Measurements from ENCODE around the gene LOXL1. TPM values are rescaled to one million over a fixed set of nuclear protein-coding genes. Genes with fewer than 3 reads are reported as not detected.

The LOXL1 gene
- total and polyA plus RNA-seq, 2 donors (not counting 1 experiment from before 2014, with no cell fraction given), result 65.6 to 163 TPM

GRCh38 chr15:73939138-73939537 is 12.9 kb downstream of the LOXL1 start:
- H4K20me1 ChIP-seq (ENCODE audit: control insufficient read depth, extremely low read depth, insufficient read depth, low read length), result no peaks in the 10 kb centered on the region
- DNase-seq (ENCODE audit: low read depth in 2 of 2), result no peak
- H3K4me3 ChIP-seq (replicated peaks in 1 of 4; ENCODE audit: control extremely low read depth in 1 of 4, insufficient read depth in 1 of 4, low read depth in 3 of 4, low read length in 4 of 4), result no peak overlapping the region
- no peak overlapping the region for H3K27ac ChIP-seq (ENCODE audit: insufficient read depth, low read length)
- no peaks in the 10 kb centered on the region for H3K27me3 ChIP-seq (ENCODE audit: control insufficient read depth, insufficient read depth, low read length)
- no peak overlapping the region for H2AFZ ChIP-seq (ENCODE audit: low read length)
- peaks cover 2% of the 10 kb centered on the region for H3K36me3 ChIP-seq (ENCODE audit: control insufficient read depth, insufficient read depth, low read length)
- TF ChIP-seq EZH2 (IDR thresholded peaks at IDR 0.05; ENCODE audit: low read length, missing control alignments), result no peak
- no peak for TF ChIP-seq CTCF (conservative IDR thresholded peaks at IDR 0.05 in 1 of 2, IDR thresholded peaks at IDR 0.05 in 1 of 2; ENCODE audit: low read depth in 1 of 2, low read length in 2 of 2)
- no peak overlapping the region for H3K4me2 ChIP-seq (ENCODE audit: extremely low read depth, insufficient read depth, low read length)
- H3K9ac ChIP-seq (ENCODE audit: insufficient read depth, low read length), result no peak overlapping the region
- peaks cover 22% of the 10 kb centered on the region for H3K4me1 ChIP-seq (ENCODE audit: control insufficient read depth, extremely low read depth, insufficient read depth, low read length)
- H3K79me2 ChIP-seq (ENCODE audit: control insufficient read depth, insufficient read depth, low read length), result peaks cover 36% of the 10 kb centered on the region
- H3K9me3 ChIP-seq (ENCODE audit: control insufficient read depth, insufficient read depth, low read depth, low read length), result no peaks in the 10 kb centered on the region

- H3K27me3 ChIP-seq (ENCODE audit: control insufficient read depth, insufficient read depth, low read length), result no peaks in the 10 kb centered on the region
- H3K4me2 ChIP-seq (ENCODE audit: extremely low read depth, insufficient read depth, low read length), result peak overlapping the region; percentile 25
- no peak overlapping the region for H3K9ac ChIP-seq (ENCODE audit: insufficient read depth, low read length)
- H2AFZ ChIP-seq (ENCODE audit: low read length), result no peak overlapping the region
- peaks cover 27% of the 10 kb centered on the region for H3K79me2 ChIP-seq (ENCODE audit: control insufficient read depth, insufficient read depth, low read length)
- no peaks in the 10 kb centered on the region for H3K9me3 ChIP-seq (ENCODE audit: control insufficient read depth, insufficient read depth, low read depth, low read length)
- no peak overlapping the region for H3K4me3 ChIP-seq (replicated peaks in 1 of 4; ENCODE audit: control extremely low read depth in 1 of 4, insufficient read depth in 1 of 4, low read depth in 3 of 4, low read length in 4 of 4)
- peak overlapping the region; percentile 72 for H3K27ac ChIP-seq (ENCODE audit: insufficient read depth, low read length)
- peaks cover 10% of the 10 kb centered on the region for H3K36me3 ChIP-seq (ENCODE audit: control insufficient read depth, insufficient read depth, low read length)
- no peaks in the 10 kb centered on the region for H4K20me1 ChIP-seq (ENCODE audit: control insufficient read depth, extremely low read depth, insufficient read depth, low read length)
- no peak for DNase-seq (ENCODE audit: low read depth in 2 of 2)
- TF ChIP-seq CTCF (conservative IDR thresholded peaks at IDR 0.05 in 1 of 2, IDR thresholded peaks at IDR 0.05 in 1 of 2; ENCODE audit: low read depth in 1 of 2, low read length in 2 of 2) (no peak), EZH2 (IDR thresholded peaks at IDR 0.05; ENCODE audit: low read length, missing control alignments) (no peak)
- H3K4me1 ChIP-seq (ENCODE audit: control insufficient read depth, extremely low read depth, insufficient read depth, low read length), result peaks cover 24% of the 10 kb centered on the region
Observed at GRCh38 chr15:73940061-73940981, 14.1 kb downstream of the LOXL1 start.

GRCh38 chr15:73941044-73941443 is 14.8 kb downstream of the LOXL1 start:
- Histone ChIP-seq H3K4me1 (ENCODE audit: control insufficient read depth, extremely low read depth, insufficient read depth, low read length) (peaks cover 24% of the 10 kb centered on the region), H2AFZ (ENCODE audit: low read length) (no peak overlapping the region), H3K4me3 (replicated peaks in 1 of 4; ENCODE audit: control extremely low read depth in 1 of 4, insufficient read depth in 1 of 4, low read depth in 3 of 4, low read length in 4 of 4) (no peak overlapping the region), H3K27me3 (ENCODE audit: control insufficient read depth, insufficient read depth, low read length) (no peaks in the 10 kb centered on the region), H3K9ac (ENCODE audit: insufficient read depth, low read length) (no peak overlapping the region), H3K9me3 (ENCODE audit: control insufficient read depth, insufficient read depth, low read depth, low read length) (no peaks in the 10 kb centered on the region), H3K79me2 (ENCODE audit: control insufficient read depth, insufficient read depth, low read length) (peaks cover 21% of the 10 kb centered on the region), H3K27ac (ENCODE audit: insufficient read depth, low read length) (peak overlapping the region; percentile 76), H3K36me3 (ENCODE audit: control insufficient read depth, insufficient read depth, low read length) (peaks cover 11% of the 10 kb centered on the region), H4K20me1 (ENCODE audit: control insufficient read depth, extremely low read depth, insufficient read depth, low read length) (no peaks in the 10 kb centered on the region), H3K4me2 (ENCODE audit: extremely low read depth, insufficient read depth, low read length) (peak overlapping the region; percentile 25)
- DNase-seq (ENCODE audit: low read depth in 2 of 2), result peak; percentile 85 to 98
- no peak for TF ChIP-seq EZH2 (IDR thresholded peaks at IDR 0.05; ENCODE audit: low read length, missing control alignments)
- TF ChIP-seq CTCF (conservative IDR thresholded peaks at IDR 0.05 in 1 of 2, IDR thresholded peaks at IDR 0.05 in 1 of 2; ENCODE audit: low read depth in 1 of 2, low read length in 2 of 2), result no peak
